GM12878 (cell line): ENCODE data around the gene PCDHA4. TPM values are rescaled to one million over a fixed set of nuclear protein-coding genes. Genes with fewer than 3 reads are reported as not detected.
"Not testable (repeated sequence)": the region's sequence is repeated elsewhere in the genome, so short reads cannot be mapped to it uniquely, and the experiment has no call there.

Experiments used
- ATAC-seq: fragments of 200-7000 bp; cut with Tn5 transposase; 3 replicates; pipeline ENCODE4 v1.9.1; 2020; ENCODE audit warnings: mild to moderate bottlenecking, moderate library complexity
- BruUV-seq: library from RNA; stranded (reverse); fragments of 400-500 nt; replicated peaks from 2 replicates; lab custom pipeline; 2021; lab: Mats Ljungman, UMichigan
- CTCF ChIA-PET: fragments of 300-600 bp; sonication (Branson Sonifier 250); formaldehyde crosslinking; extraction: SDS; loops from one replicate; lab custom pipeline; 2021; ENCODE audit warnings: inconsistent platforms; lab: Yijun Ruan, JAX
- POLR2A ChIA-PET: fragments of 350-600 bp; formaldehyde crosslinking; extraction: SDS; loops from one replicate; lab custom pipeline; 2021; ENCODE audit warnings: inconsistent platforms; lab: Charles Lee
- RAD21 ChIA-PET: fragments of 300-600 bp; sonication (Branson Sonifier 250); formaldehyde crosslinking; loops from one replicate; lab custom pipeline; 2023; ENCODE audit warnings: antibody characterized with exemption; ENCODE audit not compliant: unreplicated experiment; lab: Charles Lee
- SMC1A ChIA-PET: fragments of 300-600 bp; sonication (Branson Sonifier 250); formaldehyde crosslinking; loops from one replicate; lab custom pipeline; 2023; ENCODE audit not compliant: unreplicated experiment, uncharacterized antibody; lab: Charles Lee
- DNase-seq: peaks from one replicate; pipeline ENCODE4 v3.0.0-alpha.2; 2011; ENCODE audit warnings: low read depth, low spot score
- FAIRE-seq: peaks from 3 replicates; lab custom pipeline; 2011; peaks lifted over from hg19 to GRCh38; lab: Jason Lieb, UNC
- H2AFZ ChIP-seq: 2 replicates; pipeline ENCODE4 v1.6.0; 2011; ENCODE audit warnings: low read depth, low read length, control low read depth; ENCODE audit not compliant: control insufficient read depth
- H3K27ac ChIP-seq: 2 replicates; pipeline ENCODE4 v1.5.1; 2011; ENCODE audit warnings: control low read depth; ENCODE audit not compliant: control insufficient read depth, insufficient read depth
- H3K27me3 ChIP-seq, 2 experiments: replicated peaks in 1 of 2; 2 replicates each; pipeline versions ENCODE4 v1.6.0 to v1.6.1; 2011; ENCODE audit warnings: low read length in 1 of 2; ENCODE audit not compliant: control insufficient read depth in 2 of 2, insufficient read depth in 2 of 2
- H3K36me3 ChIP-seq, 2 experiments: 2 replicates each; pipeline ENCODE4 v1.5.1; 2011; ENCODE audit warnings: low read length in 1 of 2; ENCODE audit not compliant: control insufficient read depth in 2 of 2, insufficient read depth in 2 of 2
- H3K4me1 ChIP-seq: 2 replicates; pipeline ENCODE4 v1.6.1; 2011; ENCODE audit warnings: mild to moderate bottlenecking, low read length, moderate library complexity, mixed read lengths; ENCODE audit not compliant: control insufficient read depth, insufficient read depth
- H3K4me2 ChIP-seq: 2 replicates; pipeline ENCODE4 v1.6.0; 2011; ENCODE audit warnings: control low read depth; ENCODE audit not compliant: control insufficient read depth, insufficient read depth
- H3K4me3 ChIP-seq: fragments of 200-600 bp; sonication (generic); 2 replicates; pipeline ENCODE4 v1.5.1; 2016
- H3K79me2 ChIP-seq: 2 replicates; pipeline ENCODE4 v1.6.0; 2011; ENCODE audit warnings: low read length; ENCODE audit not compliant: control insufficient read depth, insufficient read depth
- H3K9ac ChIP-seq: 2 replicates; pipeline ENCODE4 v1.8.0; 2011; ENCODE audit warnings: low read length, control low read depth, mixed read lengths; ENCODE audit not compliant: control insufficient read depth, insufficient read depth
- H3K9me3 ChIP-seq: replicated peaks from 3 replicates; pipeline ENCODE4 v1.5.1; 2011; ENCODE audit warnings: mild to moderate bottlenecking, low read length; ENCODE audit not compliant: control insufficient read depth, insufficient read depth
- H4K20me1 ChIP-seq: 2 replicates; pipeline ENCODE4 v1.6.0; 2011; ENCODE audit not compliant: control insufficient read depth, insufficient read depth
- WGBS: methylation state at CpG from one replicate; pipeline ENCODE4 v1.1.6; 2016; ENCODE audit warnings: low lambda C conversion rate; ENCODE audit not compliant: insufficient replicate concordance, insufficient coverage; ENCODE audit errors: missing lambda C conversion rate; 5-methylcytosine and 5-hydroxymethylcytosine counted together
- in situ Hi-C: fragments of 300-500 bp; cut with MboI; formaldehyde crosslinking; loops from 9 replicates; pipeline ENCODE4 v1.14.3; 2018; ENCODE audit warnings: mixed read lengths
- intact Hi-C: fragments of 100-400 bp; cut with micrococcal nuclease; formaldehyde crosslinking; loops from one replicate; pipeline ENCODE4 v1.14.2; 2022; ENCODE audit not compliant: unreplicated experiment
- polyA plus RNA-seq, 11 experiments: library from polyadenylated mRNA; depleted of rRNA in 4 of 11; unstranded in 6 of 11; stranded (reverse) in 5 of 11; fragments of >200 nt; fragmentation: Nextera tagmentation in 4 of 11; fragmentation: Illumina TruSeq in 1 of 11; extraction: Ambion mirVana in 4 of 11; extraction: Trizol in 1 of 11; gene quantifications; 1 replicate in 1 of 11; 2 replicates in 10 of 11; pipeline versions ENCODE4 v1.2.1 to v1.2.3, GENCODE V29; 2011 to 2016; ENCODE audit warnings: inconsistent platforms in 2 of 11, missing spikeins in 2 of 11, low read depth in 1 of 11
- total RNA-seq, 4 experiments: library from RNA; depleted of rRNA in 3 of 4; stranded (reverse); fragments of >200 nt in 3 of 4; fragmentation: Illumina TruSeq in 1 of 4; extraction: Trizol in 1 of 4; gene quantifications; 2 replicates each; pipeline versions ENCODE4 v1.2.1 to v1.2.3, GENCODE V29; 2013 to 2021

PCDHA4 gene
- total and polyA plus RNA-seq, 10 of the 15 experiments (the other 5 are each of a cell fraction or from before 2014, with no cell fraction given): not detected

DNA sequence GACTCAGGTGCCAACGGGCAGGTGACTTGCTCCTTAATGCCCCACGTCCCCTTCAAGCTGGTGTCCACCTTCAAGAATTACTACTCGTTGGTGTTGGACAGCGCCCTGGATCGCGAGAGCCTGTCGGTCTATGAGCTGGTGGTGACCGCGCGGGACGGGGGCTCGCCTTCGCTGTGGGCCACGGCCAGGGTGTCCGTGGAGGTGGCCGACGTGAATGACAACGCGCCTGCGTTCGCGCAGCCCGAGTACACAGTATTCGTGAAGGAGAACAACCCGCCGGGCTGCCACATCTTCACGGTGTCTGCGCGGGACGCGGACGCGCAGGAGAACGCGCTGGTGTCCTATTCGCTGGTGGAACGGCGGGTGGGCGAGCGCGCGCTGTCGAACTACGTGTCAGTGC, 19.4 kb upstream of the PCDHA4 start:
- POLR2A ChIA-PET, ATAC-seq, BruUV-seq: not testable (repeated sequence)

DNA sequence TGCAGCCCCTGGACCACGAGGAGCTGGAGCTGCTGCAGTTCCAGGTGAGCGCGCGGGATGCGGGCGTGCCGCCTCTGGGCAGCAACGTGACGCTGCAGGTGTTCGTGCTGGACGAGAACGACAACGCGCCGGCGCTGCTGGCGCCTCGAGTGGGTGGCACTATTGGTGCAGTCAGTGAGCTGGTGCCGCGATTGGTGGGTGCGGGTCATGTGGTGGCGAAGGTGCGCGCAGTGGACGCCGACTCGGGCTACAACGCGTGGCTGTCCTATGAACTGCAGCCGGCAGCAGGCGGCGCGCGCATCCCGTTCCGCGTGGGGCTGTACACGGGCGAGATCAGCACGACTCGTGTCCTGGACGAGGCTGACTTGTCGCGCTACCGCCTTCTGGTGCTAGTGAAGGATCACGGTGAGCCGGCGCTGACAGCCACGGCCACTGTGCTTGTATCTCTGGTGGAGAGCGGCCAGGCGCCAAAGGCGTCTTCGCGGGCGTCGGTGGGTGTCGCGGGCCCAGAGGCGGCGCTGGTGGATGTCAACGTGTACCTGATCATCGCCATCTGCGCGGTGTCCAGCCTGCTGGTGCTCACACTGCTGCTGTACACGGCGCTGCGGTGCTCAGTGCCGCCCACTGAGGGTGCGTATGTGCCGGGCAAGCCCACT, 18.9 kb upstream of the PCDHA4 start:
- SMC1A ChIA-PET, H4K20me1 ChIP-seq, ATAC-seq, CTCF ChIA-PET, intact Hi-C loops, H3K36me3 ChIP-seq, H2AFZ ChIP-seq, DNase-seq, FAIRE-seq, in situ Hi-C loops, H3K9me3 ChIP-seq, H3K79me2 ChIP-seq, H3K27me3 ChIP-seq, H3K4me2 ChIP-seq, H3K4me3 ChIP-seq, BruUV-seq, POLR2A ChIA-PET, H3K4me1 ChIP-seq, H3K27ac ChIP-seq, RAD21 ChIA-PET, H3K9ac ChIP-seq: not testable (repeated sequence)
- 93% methylated on average over 67 of the region's 70 CpGs for WGBS

More for the DNA sequence above, 19.4 kb upstream of the PCDHA4 start:
- intact Hi-C loops, H3K27ac ChIP-seq, H3K27me3 ChIP-seq, FAIRE-seq, H3K9me3 ChIP-seq, H2AFZ ChIP-seq, H3K9ac ChIP-seq, RAD21 ChIA-PET, H4K20me1 ChIP-seq, H3K4me2 ChIP-seq, H3K4me3 ChIP-seq, CTCF ChIA-PET, H3K4me1 ChIP-seq, H3K79me2 ChIP-seq, in situ Hi-C loops, DNase-seq, SMC1A ChIA-PET, H3K36me3 ChIP-seq: not testable (repeated sequence)
- 86% methylated on average over 44 of the region's 44 CpGs for WGBS
